ENCODE measurements around the gene SMAD7. TPM values are rescaled to one million over a fixed set of nuclear protein-coding genes. Genes with fewer than 3 reads are reported as not detected.

SMAD7 gene
- total and polyA plus RNA-seq, 2 experiments from 2014 or later: 11.8 to 29.8 TPM

GRCh38 chr18:48997681-48997984 is 46.9 kb upstream of the SMAD7 start:
- DNase-seq (ENCODE audit: low spot score) (peak; percentile 56), ATAC-seq (no peak; the same call in 2 of the 3 replicates)
- H3F3A ChIP-seq (replicated peaks; ENCODE audit: low read depth): no peaks in the 10 kb centered on the region
- Mint-ChIP-seq H3K9me3 (no peaks in the 10 kb centered on the region; the same call in 2 of the 3 replicates), H3K4me3 (no peak overlapping the region), H3K27me3 (ENCODE audit: insufficient read depth, low read depth, poor library complexity) (peaks cover 9% of the 10 kb centered on the region), H3K36me3 (ENCODE audit: low read depth) (no peaks in the 10 kb centered on the region), H3K4me1 (peaks cover 26% of the 10 kb centered on the region), H3K27ac (peak overlapping the region; percentile 85)
- peak overlapping the region; percentile 45; the same call in 1 of the 2 replicates for H3K4me2 ChIP-seq
- H3K4me1 ChIP-seq (ENCODE audit: insufficient read depth): peaks cover 13% of the 10 kb centered on the region
- no peaks in the 10 kb centered on the region for H3K27me3 ChIP-seq (ENCODE audit: insufficient read depth)
- H2AFZ ChIP-seq: peak overlapping the region; percentile 25
- no peak overlapping the region for H3K27ac ChIP-seq (ENCODE audit: low read depth)
- H3K79me2 ChIP-seq (replicated peaks; ENCODE audit: insufficient read depth): no peaks in the 10 kb centered on the region
- no peak for TF ChIP-seq NANOG (IDR thresholded peaks at IDR 0.05; ENCODE audit: borderline replicate concordance)
- no peak for TF ChIP-seq EZH2phosphoT487 (IDR thresholded peaks at IDR 0.05; ENCODE audit: unreplicated experiment)
- TF ChIP-seq JUNB (IDR thresholded peaks at IDR 0.05; ENCODE audit: unreplicated experiment): no peak
- no peak for TF ChIP-seq REST (IDR thresholded peaks at IDR 0.05; ENCODE audit: unreplicated experiment)
- H4K20me1 ChIP-seq (replicated peaks; ENCODE audit: insufficient read depth): no peaks in the 10 kb centered on the region
- no peak overlapping the region for H3K4me3 ChIP-seq
- no peaks in the 10 kb centered on the region for H3K36me3 ChIP-seq (ENCODE audit: insufficient read depth)
- H3K9me2 ChIP-seq (ENCODE audit: insufficient read depth): no peaks in the 10 kb centered on the region

GRCh38 chr18:48996901-48997463 is 46.2 kb upstream of the SMAD7 start:
- Mint-ChIP-seq H3K27ac (no peak overlapping the region), H3K4me3 (no peak overlapping the region), H3K4me1 (peaks cover 26% of the 10 kb centered on the region), H3K27me3 (ENCODE audit: insufficient read depth, low read depth, poor library complexity) (peaks cover 9% of the 10 kb centered on the region), H3K9me3 (no peaks in the 10 kb centered on the region; the same call in 2 of the 3 replicates), H3K36me3 (ENCODE audit: low read depth) (no peaks in the 10 kb centered on the region)
- no peaks in the 10 kb centered on the region for H3F3A ChIP-seq (replicated peaks; ENCODE audit: low read depth)
- H3K79me2 ChIP-seq (replicated peaks; ENCODE audit: insufficient read depth): no peaks in the 10 kb centered on the region
- no peaks in the 10 kb centered on the region for H3K9me2 ChIP-seq (ENCODE audit: insufficient read depth)
- TF ChIP-seq EZH2 (IDR thresholded peaks at IDR 0.05; ENCODE audit: low read depth, unreplicated experiment) (no peak), CTCF (conservative IDR thresholded peaks at IDR 0.05; ENCODE audit: low read depth in 2 of 2) (peak in 1 of 2 experiments; percentile 35; a peak in 2 of 4 replicates)
- DNase-seq (ENCODE audit: low spot score): no peak
- H3K36me3 ChIP-seq (ENCODE audit: insufficient read depth): no peaks in the 10 kb centered on the region
- peak overlapping the region; percentile 80 for H2AFZ ChIP-seq
- no peak overlapping the region for H3K4me3 ChIP-seq
- no peak overlapping the region; the same call in 1 of the 2 replicates for H3K4me2 ChIP-seq
- peak; percentile 33 for ATAC-seq
- H3K27ac ChIP-seq (ENCODE audit: low read depth): no peak overlapping the region
- peaks cover 13% of the 10 kb centered on the region; the same call in 1 of the 2 replicates for H3K4me1 ChIP-seq (ENCODE audit: insufficient read depth)
- H4K20me1 ChIP-seq (replicated peaks; ENCODE audit: insufficient read depth): no peaks in the 10 kb centered on the region
- H3K27me3 ChIP-seq (ENCODE audit: insufficient read depth): no peaks in the 10 kb centered on the region
